GM21786 (cell line): ENCODE measurements around the gene DHX15.

ENCODE experiments used
- ATAC-seq: cut with Tn5 transposase; IDR thresholded peaks from one replicate; pipeline ENCODE4 v1.9.1; 2021; ENCODE audit not compliant: unreplicated experiment

Gene DHX15

GRCh38 chr4:24583451-24584210 is 723 bp downstream of the DHX15 start:
- peak; percentile 22 for ATAC-seq

- ATAC-seq = no peak
Observed at GRCh38 chr4:24582235-24582832, 2.0 kb downstream of the DHX15 start.

- ATAC-seq = no peak
Observed at GRCh38 chr4:24578364-24578763, 6.0 kb downstream of the DHX15 start.

GRCh38 chr4:24576276-24576675 is 8.1 kb downstream of the DHX15 start:
- ATAC-seq = no peak

- no peak for ATAC-seq
Observed at GRCh38 chr4:24574236-24574635, 10.1 kb downstream of the DHX15 start.

- no peak for ATAC-seq
Observed at GRCh38 chr4:24573582-24573981, 10.8 kb downstream of the DHX15 start.

GRCh38 chr4:24570574-24571236 is 13.6 kb downstream of the DHX15 start:
- ATAC-seq = peak; percentile 21

GRCh38 chr4:24570172-24570571 is 14.2 kb downstream of the DHX15 start:
- ATAC-seq = peak; percentile 58

- no peak for ATAC-seq
Observed at GRCh38 chr4:24569662-24570061, 14.7 kb downstream of the DHX15 start.

- ATAC-seq = no peak
Observed at GRCh38 chr4:24568425-24568824, 15.9 kb downstream of the DHX15 start.

GRCh38 chr4:24565054-24565453 is 19.3 kb downstream of the DHX15 start:
- ATAC-seq = no peak

GRCh38 chr4:24564488-24564887 is 19.9 kb downstream of the DHX15 start:
- no peak for ATAC-seq

- ATAC-seq = no peak
Observed at GRCh38 chr4:24561438-24562139, 22.8 kb downstream of the DHX15 start.

GRCh38 chr4:24560868-24561368 is 23.4 kb downstream of the DHX15 start:
- ATAC-seq = no peak

GRCh38 chr4:24559889-24560288 is 24.5 kb downstream of the DHX15 start:
- no peak for ATAC-seq

- no peak for ATAC-seq
Observed at GRCh38 chr4:24559032-24559821, 25.1 kb downstream of the DHX15 start.

- no peak for ATAC-seq
Observed at GRCh38 chr4:24557026-24558025, 27.0 kb downstream of the DHX15 start.

- no peak for ATAC-seq
Observed at GRCh38 chr4:24551492-24552289, 32.7 kb downstream of the DHX15 start.
